Measurements from ENCODE around the gene KAT2A. TPM values are rescaled to one million over a fixed set of nuclear protein-coding genes. Genes with fewer than 3 reads are reported as not detected.

KAT2A gene
- total RNA-seq, 1 experiment from 2014 or later, result 94.7 TPM

DNA sequence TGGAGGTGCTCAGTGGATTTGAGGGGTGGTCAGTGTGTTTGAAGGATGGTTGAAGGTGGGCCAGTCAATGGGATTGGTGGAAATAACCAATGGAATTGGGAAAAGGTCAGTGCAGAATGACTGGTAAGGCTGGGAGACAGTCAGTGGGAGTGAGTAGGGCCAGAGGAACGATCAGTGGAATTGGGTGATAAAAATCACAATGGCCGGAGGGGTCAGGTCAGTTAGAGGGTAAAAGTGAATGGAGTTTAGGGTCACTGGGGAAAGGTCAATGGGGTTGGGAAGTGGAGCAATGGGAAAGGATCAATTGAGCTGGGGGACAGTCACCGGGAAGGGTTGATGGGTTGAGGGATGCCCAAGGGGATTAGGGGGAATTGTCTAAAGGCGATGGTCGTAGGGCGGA, 44.6 kb upstream of the KAT2A start:
- DNase-seq, result no peak
- TF ChIP-seq, protein P1, sequence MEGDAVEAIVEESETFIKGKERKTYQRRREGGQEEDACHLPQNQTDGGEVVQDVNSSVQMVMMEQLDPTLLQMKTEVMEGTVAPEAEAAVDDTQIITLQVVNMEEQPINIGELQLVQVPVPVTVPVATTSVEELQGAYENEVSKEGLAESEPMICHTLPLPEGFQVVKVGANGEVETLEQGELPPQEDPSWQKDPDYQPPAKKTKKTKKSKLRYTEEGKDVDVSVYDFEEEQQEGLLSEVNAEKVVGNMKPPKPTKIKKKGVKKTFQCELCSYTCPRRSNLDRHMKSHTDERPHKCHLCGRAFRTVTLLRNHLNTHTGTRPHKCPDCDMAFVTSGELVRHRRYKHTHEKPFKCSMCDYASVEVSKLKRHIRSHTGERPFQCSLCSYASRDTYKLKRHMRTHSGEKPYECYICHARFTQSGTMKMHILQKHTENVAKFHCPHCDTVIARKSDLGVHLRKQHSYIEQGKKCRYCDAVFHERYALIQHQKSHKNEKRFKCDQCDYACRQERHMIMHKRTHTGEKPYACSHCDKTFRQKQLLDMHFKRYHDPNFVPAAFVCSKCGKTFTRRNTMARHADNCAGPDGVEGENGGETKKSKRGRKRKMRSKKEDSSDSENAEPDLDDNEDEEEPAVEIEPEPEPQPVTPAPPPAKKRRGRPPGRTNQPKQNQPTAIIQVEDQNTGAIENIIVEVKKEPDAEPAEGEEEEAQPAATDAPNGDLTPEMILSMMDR (IDR thresholded peaks at IDR 0.05; ENCODE audit: unreplicated experiment), result no peak
- H3K36me3 Mint-ChIP-seq (ENCODE audit: insufficient read depth, unreplicated experiment), result no peaks in the 10 kb centered on the region
- no peak overlapping the region for H3K4me3 Mint-ChIP-seq (ENCODE audit: low read depth, unreplicated experiment)
- H3K27ac Mint-ChIP-seq (ENCODE audit: unreplicated experiment), result no peak overlapping the region
- H3K27me3 Mint-ChIP-seq (ENCODE audit: unreplicated experiment), result peaks cover 41% of the 10 kb centered on the region
- no peaks in the 10 kb centered on the region for H3K4me1 Mint-ChIP-seq (ENCODE audit: low read depth, unreplicated experiment)
- no TSS peak for BruUV-seq (replicated peaks)
- H3K9me3 Mint-ChIP-seq (ENCODE audit: low read depth, unreplicated experiment), result no peaks in the 10 kb centered on the region
- CTCF ChIA-PET, result no interaction called here
- intact Hi-C loops (cut with micrococcal nuclease; ENCODE audit: unreplicated experiment), result no loop called here

DNA sequence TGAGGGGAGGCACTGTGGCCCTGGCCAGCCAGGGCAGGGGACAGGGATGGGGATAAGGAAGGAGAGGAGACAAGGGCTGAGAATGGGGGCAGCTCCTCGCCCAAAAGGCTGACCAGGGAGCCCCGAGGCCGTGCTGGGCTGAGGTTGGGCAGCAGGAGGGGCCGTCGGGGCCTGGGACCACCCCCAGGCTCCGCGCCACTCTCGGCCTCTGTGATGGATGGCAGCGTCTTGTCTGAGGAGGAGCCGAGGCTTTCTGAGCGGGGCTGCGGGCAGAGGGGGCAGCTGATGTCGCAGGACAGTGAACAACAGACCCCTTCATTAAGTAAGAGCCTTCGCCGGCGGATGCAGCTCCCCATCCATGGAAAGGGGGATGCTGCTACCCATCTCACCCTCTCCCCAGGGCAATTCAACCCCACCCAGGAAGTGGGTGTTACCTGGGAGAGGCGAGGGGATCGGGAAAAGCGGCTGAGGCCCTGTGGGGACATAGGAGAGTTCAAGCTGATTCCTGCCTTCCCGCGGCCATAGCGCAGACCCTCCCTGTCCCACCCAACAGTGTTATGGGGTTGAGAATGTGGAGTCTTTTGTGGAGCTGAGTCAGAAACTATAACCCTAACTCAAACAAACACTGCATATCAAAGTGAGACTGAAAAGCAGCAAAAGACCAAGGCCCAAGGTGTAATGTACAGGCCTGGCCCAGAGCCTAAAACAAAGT, 42.7 kb upstream of the KAT2A start:
- Mint-ChIP-seq H3K4me1 (ENCODE audit: low read depth, unreplicated experiment) (no peaks in the 10 kb centered on the region), H3K9me3 (ENCODE audit: low read depth, unreplicated experiment) (no peaks in the 10 kb centered on the region), H3K27me3 (ENCODE audit: unreplicated experiment) (peaks cover 34% of the 10 kb centered on the region), H3K36me3 (ENCODE audit: insufficient read depth, unreplicated experiment) (no peaks in the 10 kb centered on the region), H3K27ac (ENCODE audit: unreplicated experiment) (no peak overlapping the region), H3K4me3 (ENCODE audit: low read depth, unreplicated experiment) (no peak overlapping the region)
- CTCF ChIA-PET, result interaction anchor here (0.9 kb wide), 1 partner anchor 10 kb away, joined by 3 read pairs; no protein-coding TSS in a partner anchor
- TF ChIP-seq, protein P1 (IDR thresholded peaks at IDR 0.05; ENCODE audit: unreplicated experiment), result no peak
- DNase-seq, result no peak
- intact Hi-C loops (cut with micrococcal nuclease; ENCODE audit: unreplicated experiment), result no loop called here
- BruUV-seq (replicated peaks), result no TSS peak

DNA sequence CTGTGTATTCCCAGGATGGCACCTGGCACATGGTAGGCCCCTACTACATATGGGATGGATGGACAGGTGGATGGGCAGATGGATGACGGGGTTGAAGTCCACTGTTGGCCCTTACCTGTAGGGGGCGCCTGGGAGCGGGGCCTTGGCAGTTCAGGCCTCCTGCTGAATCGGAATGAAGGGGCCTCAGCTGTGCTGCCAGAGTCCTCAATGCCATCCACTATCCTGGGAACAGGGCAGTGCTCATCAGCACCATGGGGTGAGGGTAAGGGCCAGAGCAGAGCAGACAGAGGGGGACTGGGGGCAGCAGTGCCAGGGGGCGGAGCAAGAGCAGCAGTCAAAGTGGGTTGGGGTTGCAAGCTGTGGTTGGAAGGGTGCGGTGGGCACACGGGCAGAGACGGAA, 41.9 kb upstream of the KAT2A start:
- H3K4me1 Mint-ChIP-seq (ENCODE audit: low read depth, unreplicated experiment), result no peaks in the 10 kb centered on the region
- H3K36me3 Mint-ChIP-seq (ENCODE audit: insufficient read depth, unreplicated experiment), result no peaks in the 10 kb centered on the region
- H3K9me3 Mint-ChIP-seq (ENCODE audit: low read depth, unreplicated experiment), result no peaks in the 10 kb centered on the region
- no peak overlapping the region for H3K4me3 Mint-ChIP-seq (ENCODE audit: low read depth, unreplicated experiment)
- TF ChIP-seq, protein P1 (IDR thresholded peaks at IDR 0.05; ENCODE audit: unreplicated experiment), result peak; percentile 69
- DNase-seq, result peak; percentile 53
- intact Hi-C loops (cut with micrococcal nuclease; ENCODE audit: unreplicated experiment), result no loop called here
- peaks cover 30% of the 10 kb centered on the region for H3K27me3 Mint-ChIP-seq (ENCODE audit: unreplicated experiment)
- no peak overlapping the region for H3K27ac Mint-ChIP-seq (ENCODE audit: unreplicated experiment)
- CTCF ChIA-PET, result interaction anchor here (0.9 kb wide), 1 partner anchor 9 kb away, joined by 3 read pairs; no protein-coding TSS in a partner anchor
- no TSS peak for BruUV-seq (replicated peaks)

DNA sequence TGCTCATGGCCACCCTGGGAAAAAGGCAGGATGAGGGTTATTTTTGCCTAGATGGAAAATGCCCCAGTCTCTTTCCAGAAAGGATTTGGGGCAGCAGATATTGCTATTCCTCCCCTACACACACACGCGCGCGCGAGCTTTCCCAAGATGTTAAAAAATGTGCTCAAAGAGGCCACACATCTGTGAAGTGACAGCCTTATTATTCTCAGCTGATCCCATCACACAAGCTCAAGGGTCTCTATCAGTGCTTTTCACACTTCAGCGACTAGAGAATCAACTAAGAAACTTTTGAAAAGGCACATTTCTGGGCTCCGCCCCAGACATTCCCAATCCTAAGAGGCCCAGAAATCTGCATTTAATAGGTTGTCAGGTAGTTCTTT, 39.4 kb upstream of the KAT2A start:
- CTCF ChIA-PET, result interaction anchor here (0.5 to 0.9 kb wide), 2 partner anchors 47 to 370 kb away, joined by 3 to 4 read pairs; no protein-coding TSS in a partner anchor
- no peaks in the 10 kb centered on the region for H3K9me3 Mint-ChIP-seq (ENCODE audit: low read depth, unreplicated experiment)
- no peak overlapping the region for H3K4me3 Mint-ChIP-seq (ENCODE audit: low read depth, unreplicated experiment)
- intact Hi-C loops (cut with micrococcal nuclease; ENCODE audit: unreplicated experiment), result no loop called here
- peaks cover 6% of the 10 kb centered on the region for H3K27me3 Mint-ChIP-seq (ENCODE audit: unreplicated experiment)
- no peaks in the 10 kb centered on the region for H3K4me1 Mint-ChIP-seq (ENCODE audit: low read depth, unreplicated experiment)
- TF ChIP-seq, protein P1 (IDR thresholded peaks at IDR 0.05; ENCODE audit: unreplicated experiment), result no peak
- BruUV-seq (replicated peaks), result no TSS peak
- H3K36me3 Mint-ChIP-seq (ENCODE audit: insufficient read depth, unreplicated experiment), result peaks cover 6% of the 10 kb centered on the region
- DNase-seq, result no peak
- H3K27ac Mint-ChIP-seq (ENCODE audit: unreplicated experiment), result no peak overlapping the region
